GM13976 (cell line): Measurements from ENCODE around the gene MYADML2.

Source experiments
- DNase-seq: peaks from one replicate; pipeline ENCODE4 v3.0.0; 2012; ENCODE audit warnings: low spot score
- CTCF ChIP-seq: IDR thresholded peaks from 2 replicates; pipeline ENCODE4 v1.5.1; 2012; ENCODE audit warnings: borderline replicate concordance, mild to moderate bottlenecking; ENCODE audit not compliant: insufficient read depth; ENCODE audit errors: extremely low read depth, missing control alignments, control extremely low read depth
- in situ Hi-C: fragments of 300-500 bp; cut with MboI; formaldehyde crosslinking; loops from one replicate; pipeline ENCODE4 v1.12.0; 2022; ENCODE audit warnings: low sequenced_read_pairs, mixed read lengths, inconsistent platforms; ENCODE audit not compliant: unreplicated experiment

The MYADML2 gene

GRCh38 chr17:81929253-81930141 lies 17.5 kb downstream of the MYADML2 start:
- in situ Hi-C loops = no loop called here
- TF ChIP-seq CTCF = no peak
- no peak for DNase-seq

GRCh38 chr17:81928544-81929252 lies 18.3 kb downstream of the MYADML2 start:
- DNase-seq = peak; percentile 52
- in situ Hi-C loops = no loop called here
- no peak for TF ChIP-seq CTCF

GRCh38 chr17:81927653-81928543 lies 19.1 kb downstream of the MYADML2 start, which contains the start of gene MAFG:
MAFG (minus strand) TSS chr17:81927735; CDS start chr17:81923185, 4,550 bp downstream.
- peak; percentile 69 for TF ChIP-seq CTCF
- DNase-seq = peak; percentile 99
- in situ Hi-C loops = no loop called here

- DNase-seq = peak; percentile 54
- in situ Hi-C loops = no loop called here
- TF ChIP-seq CTCF = no peak
Measured at GRCh38 chr17:81927152-81927652, 19.8 kb downstream of the MYADML2 start.

GRCh38 chr17:81926451-81927151 lies 20.4 kb downstream of the MYADML2 start:
- in situ Hi-C loops = no loop called here
- TF ChIP-seq CTCF = no peak
- peak; percentile 81 for DNase-seq

- TF ChIP-seq CTCF = no peak
- DNase-seq = no peak
- in situ Hi-C loops = no loop called here
Measured at GRCh38 chr17:81925860-81926450, 21.1 kb downstream of the MYADML2 start.
